ENCODE measurements around the gene GPR18.

GRCh38 chr13:99255271-99255670 is 2.9 kb downstream of the GPR18 start:
- no peak for TF ChIP-seq CTCF (IDR thresholded peaks at IDR 0.05)
- no peak for TF ChIP-seq POLR2A (IDR thresholded peaks at IDR 0.05)
- no peak for TF ChIP-seq POLR2AphosphoS5 (IDR thresholded peaks at IDR 0.05)

All from stomach (tissue), 4 donors.